HG03354 (cell line): ENCODE results near the gene CCDC197.
A peak's percentile ranks its signal among the peaks of the same experiment; 100 is the strongest.

Experiments
- ATAC-seq: cut with Tn5 transposase; IDR thresholded peaks from one replicate; pipeline ENCODE4 v1.9.1; 2021; ENCODE audit warnings: mild to moderate bottlenecking; ENCODE audit not compliant: unreplicated experiment, poor library complexity, severe bottlenecking

Gene CCDC197

DNA sequence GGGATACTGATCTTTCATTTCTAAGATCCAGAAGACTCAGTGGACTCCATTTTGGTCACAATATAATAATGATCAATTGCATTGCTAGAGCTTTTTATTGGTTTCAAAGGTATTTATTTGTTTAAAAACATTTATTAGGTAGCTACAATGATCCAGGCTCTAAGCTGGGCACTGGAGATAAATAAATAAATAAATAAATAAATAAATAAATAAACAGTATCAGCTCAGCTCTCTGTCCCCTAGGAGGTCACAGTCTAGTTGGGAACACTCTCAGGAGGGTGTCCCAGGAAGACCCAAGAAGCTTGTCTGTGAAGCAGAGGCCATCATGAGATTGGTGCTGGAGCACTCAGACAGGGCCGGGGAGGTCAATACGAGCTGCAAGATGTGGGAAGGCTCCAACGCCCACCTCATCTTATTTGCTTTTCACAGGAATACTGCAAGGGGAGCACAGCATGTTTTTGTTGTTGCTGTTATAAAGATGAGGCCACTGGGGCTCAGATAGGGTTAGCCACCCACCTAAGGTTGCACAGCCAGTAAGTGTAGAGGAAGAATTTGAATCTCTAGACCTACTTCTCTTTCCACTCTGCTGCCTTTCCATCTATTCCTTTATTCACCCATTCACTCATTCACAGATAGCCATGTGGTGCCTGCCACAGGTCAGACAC, 36.2 kb upstream of the CCDC197 start:
- ATAC-seq = no peak

DNA sequence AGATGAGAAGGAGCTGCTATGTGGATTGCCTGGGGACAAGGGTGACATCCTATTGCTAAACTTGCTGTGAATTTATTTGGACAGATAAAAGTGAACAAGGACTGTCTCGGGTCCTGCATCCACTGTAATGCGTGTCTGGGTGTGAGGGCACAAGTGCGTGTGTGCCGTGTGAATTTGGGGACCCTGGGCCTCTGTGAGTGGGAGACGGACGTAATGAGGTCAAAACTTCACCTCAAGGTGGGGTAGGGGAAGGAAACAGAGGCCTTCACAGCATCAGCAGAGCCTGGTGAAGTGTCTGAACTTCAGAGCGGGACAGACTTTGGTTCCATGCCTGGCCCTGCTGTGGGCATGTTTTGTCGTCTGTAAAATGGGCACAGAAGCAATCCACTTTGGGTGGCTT, 35.5 kb upstream of the CCDC197 start:
- no peak for ATAC-seq

DNA sequence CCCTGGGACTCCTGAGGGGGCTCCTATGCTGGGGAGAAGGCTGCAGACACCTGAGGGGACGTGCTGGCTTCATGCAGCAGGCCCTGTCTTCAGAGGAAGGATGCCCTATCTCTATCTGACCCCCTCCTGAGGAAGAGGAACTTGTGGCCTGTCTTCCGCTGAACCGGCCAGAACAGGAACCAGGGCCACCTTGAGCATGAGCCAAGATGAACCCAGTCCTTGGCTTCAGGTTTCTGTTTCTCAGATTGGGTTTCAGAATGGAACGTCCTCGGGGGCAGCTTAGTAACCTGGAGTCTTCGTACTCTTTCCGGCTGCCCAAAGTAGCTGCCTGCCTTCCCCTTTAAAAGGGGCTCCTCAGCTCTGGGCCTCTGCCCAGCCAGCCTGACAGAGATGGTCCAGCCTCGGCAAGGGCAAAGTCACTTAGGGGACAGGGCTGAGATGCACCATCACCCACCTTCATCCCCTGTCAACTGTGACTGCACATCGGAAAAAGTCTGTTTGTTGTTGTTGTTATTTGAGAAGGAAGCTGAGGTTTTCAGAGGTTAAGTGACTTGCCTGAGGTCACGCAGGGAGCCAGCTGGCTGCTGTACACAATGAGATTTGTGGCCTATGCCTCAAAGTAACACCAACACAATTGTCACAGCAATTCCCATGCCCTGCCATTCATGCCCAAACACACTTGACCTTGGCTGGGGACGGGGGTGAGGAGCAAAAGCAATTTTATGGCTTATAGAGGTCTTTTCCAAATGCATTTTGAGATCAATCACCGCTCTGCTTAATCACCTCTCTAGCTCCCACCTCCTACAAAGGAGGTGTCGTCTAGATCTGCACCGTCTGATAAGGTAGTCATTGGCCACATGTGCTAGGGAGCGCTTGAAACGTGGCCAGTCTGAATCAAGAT, 34.1 kb upstream of the CCDC197 start:
- ATAC-seq = peak; percentile 68

DNA sequence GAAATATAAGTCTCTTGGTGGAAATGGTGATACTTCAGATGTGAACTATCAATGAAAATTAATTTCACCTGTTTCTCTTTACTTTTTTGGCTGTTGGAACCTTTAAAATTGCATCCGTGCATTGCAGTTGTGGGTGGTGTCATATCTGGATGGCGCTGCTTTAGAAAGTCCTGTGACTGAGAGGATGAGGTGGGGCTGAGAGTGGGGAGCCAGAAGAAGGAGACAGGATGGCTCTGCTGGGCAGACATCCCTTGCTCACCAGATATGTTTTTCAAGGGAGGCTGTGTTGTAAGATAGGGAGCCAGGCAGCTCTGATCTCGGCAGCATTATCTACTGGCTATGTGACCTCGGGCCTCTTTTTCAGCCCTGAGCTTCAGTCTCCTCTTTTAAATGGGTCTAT, 33.4 kb upstream of the CCDC197 start:
- ATAC-seq = no peak

DNA sequence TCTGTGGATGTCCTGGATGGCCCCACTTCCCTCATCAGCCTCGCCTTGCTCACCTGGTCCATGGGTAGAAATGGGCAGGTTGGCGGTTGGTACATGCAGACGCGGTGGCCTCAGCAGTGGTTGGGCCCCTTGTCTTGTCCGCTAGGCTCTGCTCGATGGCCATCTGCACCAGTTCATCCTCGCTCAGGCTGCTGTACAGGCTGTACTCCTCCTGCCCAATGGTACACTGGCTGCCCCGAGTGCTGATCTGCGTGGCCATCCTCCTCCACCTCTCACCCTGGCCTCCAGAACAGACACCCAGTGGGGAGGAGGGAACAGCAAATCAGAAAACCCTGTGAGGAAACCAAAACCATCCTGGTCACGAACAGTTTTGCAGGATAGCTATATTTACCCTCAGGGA, 32.8 kb upstream of the CCDC197 start:
- no peak for ATAC-seq

DNA sequence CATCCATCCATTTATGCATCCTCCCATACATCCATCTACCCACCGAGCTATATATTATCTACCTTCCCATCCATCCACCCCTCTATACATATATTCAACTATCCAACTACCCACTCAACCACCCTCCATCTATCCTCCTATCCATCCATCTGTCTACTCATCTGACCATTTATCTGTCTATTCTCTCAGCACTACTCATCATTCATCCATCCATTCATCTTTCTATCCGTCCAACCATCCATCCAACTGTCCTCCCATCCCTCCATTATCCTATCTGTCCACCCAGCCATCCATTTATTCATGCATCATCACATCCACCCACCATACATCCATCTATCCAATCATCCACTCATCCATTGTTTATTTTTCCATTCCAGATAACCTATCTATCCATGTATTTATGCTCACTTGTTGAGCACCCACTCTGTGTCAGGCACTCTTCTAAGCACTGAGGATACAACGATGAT, 32.2 kb upstream of the CCDC197 start:
- no peak for ATAC-seq

DNA sequence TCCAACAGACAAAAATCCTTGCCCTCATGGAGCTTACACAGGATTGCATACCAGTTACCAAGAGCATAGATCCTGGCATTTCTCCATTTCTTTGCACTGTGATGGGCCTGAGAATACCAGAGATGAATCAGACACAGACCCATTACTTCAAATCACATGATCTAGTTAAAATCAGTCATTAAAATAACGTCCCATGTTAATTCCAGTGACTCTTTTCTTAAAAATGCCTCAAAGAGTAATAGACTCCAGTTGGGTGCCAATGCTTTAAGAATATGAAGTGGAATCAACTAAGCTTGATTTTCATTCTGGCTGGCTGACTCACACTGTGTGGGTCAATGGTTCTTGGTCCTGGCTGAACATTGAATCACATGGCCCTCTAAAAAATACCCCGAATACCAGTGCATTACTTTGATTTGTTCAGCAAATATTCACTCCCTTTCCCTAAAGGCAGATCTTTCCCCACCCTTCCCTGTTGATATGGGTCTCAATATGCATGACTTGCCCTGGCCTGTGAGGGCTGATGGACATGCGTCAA, 31.7 kb upstream of the CCDC197 start:
- ATAC-seq = no peak

DNA sequence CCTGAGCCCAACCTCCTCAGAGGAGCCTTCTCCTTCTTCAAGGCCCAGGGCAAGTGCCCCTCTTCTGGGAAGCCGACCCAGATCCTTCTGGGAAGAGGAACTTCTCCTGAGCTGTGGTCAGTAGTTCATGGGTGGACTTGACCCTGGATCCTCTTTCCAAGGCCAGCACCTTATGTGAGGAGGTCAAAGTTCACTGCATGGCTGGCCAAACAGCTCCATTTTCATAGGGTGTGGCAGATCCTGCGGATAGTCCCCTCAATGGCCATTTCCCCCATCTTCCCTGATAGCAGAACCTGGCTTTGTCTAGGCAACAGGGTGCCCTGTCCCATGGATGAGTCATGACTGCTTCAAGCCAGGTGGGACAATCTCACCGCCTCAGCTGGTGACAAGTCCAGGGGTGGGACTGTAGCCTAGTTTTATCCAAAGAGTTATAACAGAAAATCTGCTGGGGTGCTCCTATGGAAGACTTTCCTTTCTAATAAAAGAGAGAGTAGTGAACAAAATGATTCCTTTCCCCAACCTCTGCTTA, 31.1 kb upstream of the CCDC197 start:
- no peak for ATAC-seq

DNA sequence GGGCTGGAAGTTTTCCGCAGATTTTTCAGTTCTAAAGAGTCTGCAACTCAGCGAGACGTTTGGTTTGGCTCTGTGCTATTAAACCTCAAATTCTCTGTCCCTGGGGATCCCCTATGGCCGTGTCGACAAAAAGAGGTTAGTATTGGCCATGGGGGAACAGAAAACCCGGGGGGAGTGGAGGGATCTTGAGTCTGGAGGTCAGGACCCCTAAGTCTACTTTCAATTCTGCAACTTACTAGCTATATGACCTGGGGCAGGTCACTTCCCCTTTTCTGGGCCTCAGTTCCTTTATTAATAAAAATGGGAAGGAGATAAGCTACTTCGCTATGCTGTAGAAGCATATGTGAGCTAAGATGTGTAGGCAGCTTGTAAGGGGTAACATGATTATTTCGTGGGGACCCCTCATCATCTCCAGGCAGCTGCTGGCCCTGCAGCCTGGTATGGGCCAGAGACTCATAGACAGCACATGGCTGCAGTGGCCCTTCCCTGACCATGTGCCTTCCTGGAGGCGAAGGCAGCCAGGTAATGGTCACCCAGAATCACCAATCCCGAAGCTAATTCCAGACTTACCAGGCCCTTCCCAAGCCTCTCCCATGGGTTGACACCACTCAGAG, 29.4 kb upstream of the CCDC197 start:
- ATAC-seq = peak; percentile 42

DNA sequence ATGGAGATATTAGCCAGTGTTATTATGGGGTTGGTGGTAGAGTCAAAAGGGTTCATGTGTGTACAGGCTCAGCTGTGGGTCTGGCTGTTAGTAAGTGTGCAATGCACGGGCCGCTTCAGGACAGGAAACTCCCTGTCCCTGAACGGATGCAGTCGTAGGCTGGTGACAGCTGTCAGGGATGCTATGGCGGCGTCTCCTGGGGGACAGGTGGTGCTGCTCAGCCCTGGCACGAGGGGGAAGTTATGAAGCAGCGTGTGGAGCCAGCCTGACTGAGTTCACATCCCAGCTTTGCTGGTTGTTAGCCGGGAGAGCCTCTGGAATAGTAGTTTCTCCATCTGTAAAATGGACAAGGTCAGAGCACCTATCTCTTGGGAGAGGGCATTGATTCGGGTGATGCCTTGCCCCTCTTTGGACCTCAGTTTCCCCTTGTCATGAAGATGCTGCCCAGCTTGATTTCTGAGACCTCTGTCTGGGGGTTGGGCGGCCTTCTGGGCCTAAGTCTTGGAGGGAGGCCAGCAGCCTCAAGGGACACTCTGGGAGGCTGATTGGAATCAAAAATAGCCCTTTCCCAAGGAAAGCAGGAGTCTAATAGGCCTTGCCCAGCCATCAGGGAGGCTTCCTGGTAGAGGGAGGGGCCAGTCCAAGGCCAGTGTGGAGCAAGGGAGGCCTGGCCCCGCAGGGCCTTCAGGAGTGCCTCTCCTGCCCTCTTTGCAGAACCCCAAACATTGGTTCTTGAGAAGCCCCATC, 27.8 kb upstream of the CCDC197 start:
- ATAC-seq = peak; percentile 31

DNA sequence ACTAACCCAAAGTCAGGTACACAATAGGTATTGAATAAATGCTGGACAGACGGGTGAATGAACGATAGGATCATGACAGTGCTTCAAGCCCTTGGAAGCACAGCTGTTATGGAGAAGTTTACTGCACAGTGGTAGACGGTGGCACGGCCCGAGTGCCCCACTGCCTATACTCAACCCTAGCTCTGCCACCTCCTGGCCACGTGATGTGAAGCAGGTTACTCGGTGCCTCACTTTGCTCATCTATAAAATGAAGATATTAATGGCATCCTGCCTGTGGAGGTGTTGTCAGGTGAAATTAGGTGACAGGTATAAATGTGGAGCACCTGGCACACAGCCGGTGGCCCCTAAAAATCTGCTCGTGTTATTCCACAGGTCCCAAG, 26.5 kb upstream of the CCDC197 start:
- ATAC-seq = peak; percentile 37

DNA sequence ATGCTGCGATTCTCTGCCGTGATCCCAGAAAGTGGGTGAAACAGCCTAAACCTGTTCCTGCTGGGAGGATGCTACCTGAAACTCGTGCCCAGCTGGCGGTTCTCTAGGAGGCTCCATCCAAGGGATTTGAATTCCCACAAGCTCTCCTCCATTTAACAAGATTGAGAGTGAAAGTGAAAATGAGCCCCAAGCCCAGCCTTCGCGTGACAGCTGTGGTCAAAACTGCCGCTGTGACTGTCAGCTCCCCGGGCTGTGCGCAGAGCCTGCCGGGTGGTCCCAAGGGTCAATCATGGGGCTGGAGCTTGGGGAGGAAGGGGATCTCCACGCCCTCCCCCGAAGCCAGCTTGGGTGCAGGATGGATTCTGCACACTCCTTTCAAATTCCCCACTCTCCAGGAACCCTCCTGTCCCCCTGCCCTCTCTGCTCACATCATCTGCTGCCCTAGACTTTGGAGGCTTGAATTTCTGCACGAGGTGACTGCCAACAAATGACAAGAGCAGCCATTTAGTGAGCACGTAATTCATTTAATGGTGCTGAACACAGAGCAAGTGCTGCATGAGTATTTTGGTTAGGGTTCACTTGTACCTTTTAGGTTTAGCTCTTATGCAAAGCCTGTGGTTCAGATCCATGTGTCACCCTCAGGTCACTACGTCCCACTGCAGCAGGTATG, 26.0 kb upstream of the CCDC197 start:
- peak; percentile 54 for ATAC-seq

DNA sequence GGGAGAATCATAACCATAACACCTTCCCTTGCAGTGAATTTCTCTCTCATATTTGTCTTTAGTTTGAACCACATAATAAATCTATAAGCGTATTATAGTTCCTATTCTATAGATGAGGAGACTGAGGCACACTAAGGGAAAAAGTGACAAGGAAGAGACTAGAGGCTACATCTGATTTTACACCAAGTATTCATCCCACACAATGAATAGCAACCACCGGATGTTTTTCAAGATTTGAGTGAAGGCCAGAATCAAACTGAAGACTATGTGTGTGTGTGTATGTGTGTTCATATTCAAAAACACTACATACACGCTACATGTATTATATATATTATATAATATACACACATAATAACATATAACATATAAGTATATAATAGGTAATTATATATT, 25.5 kb upstream of the CCDC197 start:
- no peak for ATAC-seq

DNA sequence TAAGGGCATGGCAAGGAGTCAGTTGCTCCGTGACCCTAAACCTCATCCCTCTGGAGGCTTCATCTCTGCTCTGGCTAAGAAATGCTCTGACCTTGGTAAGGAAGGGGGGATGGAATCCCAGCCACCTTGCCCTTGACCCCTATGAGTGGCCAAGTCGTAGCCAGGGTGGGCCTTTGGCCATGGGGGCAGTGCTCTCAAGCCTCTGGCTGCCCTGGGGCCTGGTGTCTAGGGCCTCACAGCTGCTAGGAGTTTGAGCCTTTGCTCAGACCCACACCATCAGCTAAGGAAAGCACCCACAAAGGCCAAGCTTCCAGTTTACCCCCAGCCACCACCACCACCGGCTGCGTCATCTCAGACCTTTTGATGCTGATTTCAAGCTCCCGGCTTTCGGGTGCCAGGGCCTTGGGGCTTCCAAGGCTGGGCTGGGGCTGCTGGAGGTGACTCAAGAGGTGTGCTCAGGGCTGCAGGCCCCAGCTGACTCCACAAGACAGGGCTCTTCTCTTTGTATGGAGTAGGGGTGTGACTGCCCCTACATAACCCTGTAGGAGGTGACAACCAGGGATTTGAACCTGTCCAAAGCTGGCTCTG, 24.4 kb upstream of the CCDC197 start:
- no peak for ATAC-seq

DNA sequence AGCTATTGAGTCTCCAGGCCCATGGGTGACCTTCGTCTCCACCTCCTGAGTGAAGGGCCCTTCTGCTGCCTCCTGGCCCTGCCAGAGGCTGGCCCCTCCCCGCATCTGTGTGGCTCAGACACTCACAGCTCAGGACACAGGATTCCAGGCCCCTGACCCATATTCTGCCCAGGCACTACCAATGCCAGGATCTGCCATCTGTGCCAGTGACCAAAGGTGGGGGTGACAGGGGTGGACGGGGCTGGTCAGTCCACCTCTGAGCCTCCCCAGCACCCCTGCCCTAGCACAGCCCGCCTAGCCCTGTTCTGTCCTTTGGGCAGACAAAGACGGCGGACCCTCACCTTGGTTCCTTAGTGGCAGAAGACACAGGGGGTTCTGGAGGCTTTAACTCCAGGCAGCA, 23.5 kb upstream of the CCDC197 start:
- ATAC-seq = no peak

DNA sequence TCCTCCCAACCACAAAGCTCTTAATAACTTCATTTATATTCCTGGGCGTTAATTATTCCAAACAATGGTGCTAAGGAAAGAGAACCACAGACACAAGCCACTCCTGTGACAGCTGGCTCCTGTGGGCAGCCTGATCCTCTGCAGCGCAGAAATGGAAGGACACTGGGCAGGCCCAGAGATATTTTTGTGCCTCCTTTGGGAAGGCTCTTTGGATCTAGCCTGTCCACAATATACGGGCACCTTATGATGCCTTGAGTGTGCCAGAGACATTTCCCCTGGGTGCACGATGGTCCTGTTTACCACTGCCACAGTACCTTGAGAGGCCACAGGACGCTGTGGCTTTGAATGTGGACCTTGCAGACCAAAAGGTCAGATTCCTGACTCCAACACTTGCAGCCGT, 22.8 kb upstream of the CCDC197 start:
- ATAC-seq = no peak

DNA sequence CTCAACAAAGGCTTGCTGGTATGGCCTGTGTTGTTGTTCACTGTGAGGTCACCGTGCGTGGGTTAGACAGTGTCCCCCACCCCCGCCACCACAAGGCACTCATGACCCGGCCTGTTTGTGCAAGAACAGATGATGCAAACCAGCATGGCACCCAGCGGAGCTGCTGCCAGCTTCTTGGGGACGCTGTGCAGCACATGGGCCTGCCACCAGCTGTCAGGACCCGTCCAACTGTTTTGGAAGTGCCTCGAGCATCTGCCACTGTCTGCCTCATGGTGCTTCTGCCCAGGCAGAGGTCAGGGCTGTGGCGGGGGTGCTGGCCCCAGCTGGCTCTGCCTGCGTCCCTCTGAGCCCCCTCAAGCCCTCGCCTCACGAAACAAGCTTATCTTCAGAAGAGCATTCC, 22.3 kb upstream of the CCDC197 start:
- ATAC-seq = no peak

DNA sequence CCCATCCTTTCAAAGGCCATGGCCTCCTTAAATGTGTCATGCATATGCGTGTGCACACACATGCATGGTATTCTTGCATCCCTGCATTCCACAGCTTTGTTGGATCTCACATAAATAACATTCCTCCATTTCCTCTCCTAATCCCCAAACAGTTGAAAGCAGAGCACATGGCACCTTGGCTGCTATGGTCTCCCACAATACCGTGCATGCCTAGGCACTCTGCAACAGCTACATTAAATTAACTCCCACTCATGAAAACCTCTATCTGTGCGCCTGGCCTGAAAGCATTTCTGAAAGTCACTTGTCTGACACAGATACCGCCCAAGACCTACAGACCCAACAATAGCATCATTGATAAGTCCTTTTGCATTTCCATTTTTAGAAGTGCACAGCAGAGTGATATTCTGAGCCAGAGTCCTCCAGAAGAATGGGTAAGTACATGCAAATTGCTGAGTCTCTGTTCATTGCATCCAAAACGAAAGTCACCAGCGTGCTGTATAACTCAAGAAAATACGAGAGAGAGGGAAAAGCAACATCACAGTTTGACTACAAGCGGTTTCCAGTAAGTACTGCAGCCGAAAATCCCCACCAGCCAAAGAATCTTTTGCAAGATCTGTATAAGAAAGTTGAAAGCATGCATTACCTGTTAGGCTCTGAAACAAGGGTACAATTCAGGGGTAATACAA, 21.2 kb upstream of the CCDC197 start:
- peak; percentile 56 for ATAC-seq
